DMS53 treated with DMSO at 0.1 percent for 48 hours (cell line): ENCODE results near the gene OR4K13.

Experiments
- DNase-seq: peaks from one replicate; lab custom pipeline; 2025; ENCODE audit not compliant: unreplicated experiment; lab: John Stamatoyannopoulos, UW

OR4K13 gene

GRCh38 chr14:20035938-20036337 is at the start of gene OR4K13:
TSS of gene OR4K13 (minus strand) at chr14:20036038. CDS start at chr14:20034758, 1,280 bp downstream.
- no peak for DNase-seq

DNA sequence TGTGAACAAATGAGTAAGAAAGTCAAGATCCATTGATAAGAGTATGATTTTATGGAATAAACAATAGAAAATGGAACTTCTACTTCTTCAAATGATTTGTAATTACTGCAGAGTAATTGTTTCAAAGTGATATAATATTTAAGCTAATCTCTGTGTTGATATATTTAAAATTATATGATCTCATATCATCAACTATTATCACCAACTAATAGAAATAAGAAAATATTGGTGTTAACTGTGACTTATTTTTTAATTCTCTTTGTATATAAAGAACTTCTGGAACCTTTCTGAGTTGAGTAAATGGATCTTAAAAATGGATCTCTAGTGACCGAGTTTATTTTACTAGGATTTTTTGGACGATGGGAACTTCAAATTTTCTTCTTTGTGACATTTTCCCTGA is 23.9 kb upstream of the OR4K13 start, which contains the start of gene OR4L1:
Gene OR4L1 (plus strand): TSS at position 301 of the 400 bp plus-strand sequence. CDS start 0 bp downstream, at position 301.
- no peak for DNase-seq

DNA sequence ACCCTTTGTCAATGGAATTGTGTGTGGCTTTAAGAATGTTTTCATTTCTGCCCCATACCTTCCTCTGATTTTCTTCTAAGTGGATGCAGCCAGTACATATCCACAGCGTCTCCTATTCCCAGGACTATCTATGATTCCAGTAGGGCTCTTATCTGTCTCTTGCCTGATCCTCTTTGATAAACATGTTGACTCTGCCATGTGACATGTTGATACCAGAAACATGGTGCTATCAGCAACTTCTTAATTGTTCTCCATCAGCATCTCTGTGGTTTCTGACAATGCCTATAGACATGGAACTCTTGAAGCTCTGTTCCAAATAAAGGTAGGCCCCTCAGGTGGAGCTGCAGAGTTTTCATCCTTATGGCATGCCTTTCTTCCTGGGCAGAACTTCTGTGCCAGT is 12.4 kb upstream of the OR4K13 start:
- no peak for DNase-seq

DNA sequence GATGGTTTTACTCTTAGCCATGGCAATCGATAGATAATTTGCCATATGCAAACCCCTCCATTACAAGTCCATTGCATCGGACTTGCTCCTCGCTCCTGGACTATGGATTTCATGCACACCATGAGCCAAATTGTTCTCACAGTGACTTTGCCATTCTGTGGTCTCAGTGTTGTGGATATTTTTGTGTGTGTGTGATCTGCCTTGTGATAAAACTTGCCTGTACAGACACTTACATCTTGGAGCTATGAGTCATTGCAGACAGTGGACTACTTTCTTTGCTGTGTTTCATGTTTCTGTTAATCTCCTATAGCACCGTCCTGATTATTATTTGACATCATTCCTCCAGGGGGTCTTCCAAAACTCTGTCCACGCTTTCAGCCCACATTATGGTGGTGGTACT is 8.4 kb upstream of the OR4K13 start:
- no peak for DNase-seq

DNA sequence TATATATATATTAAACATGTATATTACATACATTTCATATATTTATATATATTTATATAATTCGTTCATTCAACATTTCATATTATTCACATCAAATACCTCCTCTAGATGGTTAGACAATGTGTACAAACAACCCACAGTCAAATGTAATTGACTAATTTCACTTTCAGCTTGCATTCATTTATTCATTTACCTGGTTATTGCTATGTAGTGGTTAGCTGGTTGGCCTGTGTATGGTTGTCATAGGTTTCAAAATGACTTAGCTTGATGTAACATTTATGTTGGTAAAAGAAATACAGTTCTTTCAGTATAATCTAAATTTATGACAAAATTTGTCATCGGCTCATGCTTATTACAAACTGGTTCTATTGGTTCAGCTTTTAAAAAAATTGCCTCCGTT is 389 bp downstream of the OR4K13 start:
- DNase-seq = no peak

GRCh38 chr14:20031058-20031457 is 4.8 kb downstream of the OR4K13 start:
- DNase-seq = no peak

- no peak for DNase-seq
Measured at GRCh38 chr14:20019257-20019865, 16.5 kb downstream of the OR4K13 start, which contains the start of gene OR4K14. TSS of gene OR4K14 (minus strand) at chr14:20019307. CDS start at chr14:20015193, 4,114 bp downstream.

GRCh38 chr14:20008156-20008555 is 27.7 kb downstream of the OR4K13 start:
- DNase-seq = no peak

DNA sequence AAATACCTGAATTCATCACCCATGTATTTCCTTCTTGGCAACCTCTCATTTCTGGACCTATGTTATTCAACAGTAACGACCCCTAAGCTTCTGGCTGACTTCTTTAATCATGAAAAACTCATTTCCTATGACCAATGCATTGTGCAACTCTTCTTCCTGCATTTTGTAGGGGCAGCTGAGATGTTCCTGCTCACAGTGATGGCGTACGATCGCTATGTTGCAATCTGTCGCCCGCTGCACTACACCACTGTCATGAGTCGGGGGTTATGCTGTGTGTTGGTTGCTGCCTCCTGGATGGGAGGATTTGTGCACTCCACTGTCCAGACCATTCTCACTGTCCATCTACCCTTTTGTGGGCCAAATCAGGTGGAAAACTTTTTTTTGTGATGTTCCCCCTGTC is 33.5 kb downstream of the OR4K13 start:
- no peak for DNase-seq

DNA sequence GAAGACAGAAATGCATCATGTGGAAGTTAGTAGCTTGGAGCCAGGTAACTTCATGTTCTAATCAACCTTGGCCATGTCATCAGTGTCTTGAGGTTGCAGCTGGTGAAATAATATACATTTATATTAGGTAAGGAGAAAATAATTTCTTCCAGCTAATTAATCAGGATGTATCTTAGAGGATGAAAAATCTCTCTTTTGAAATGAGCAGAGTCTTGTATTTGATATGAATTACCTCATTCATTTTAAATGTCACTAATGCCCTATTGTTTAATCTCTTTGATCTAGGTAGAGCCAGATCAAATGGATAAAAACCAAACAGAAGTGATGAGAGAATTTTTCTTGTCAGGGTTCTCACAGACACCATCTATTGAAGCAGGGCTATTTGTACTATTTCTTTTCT is 34.0 kb downstream of the OR4K13 start, which contains the start of gene OR4Q2:
Gene OR4Q2 (plus strand): TSS at position 301 of the 400 bp plus-strand sequence.
- DNase-seq = no peak

GRCh38 chr14:19993438-19993837 is 42.4 kb downstream of the OR4K13 start:
- DNase-seq = no peak
